A673 (cell line): ENCODE measurements around the gene NUDT5.

ENCODE experiments used
- CTCF ChIP-seq: fragments of 300-800, 200-600 bp; sonication (generic); conservative IDR thresholded peaks from 2 replicates; pipeline ENCODE4 v1.5.1; 2017; ENCODE audit warnings: low read depth, mild to moderate bottlenecking, antibody characterized with exemption, low read length, moderate library complexity, mixed read lengths
- EZH2 ChIP-seq: fragments of 200-600 bp; sonication (generic); IDR thresholded peaks from 2 replicates; pipeline ENCODE4 v1.6.1; 2017; ENCODE audit warnings: borderline replicate concordance, low read depth, mild to moderate bottlenecking, mixed read lengths, antibody characterized with exemption, low read length; ENCODE audit not compliant: poor library complexity, severe bottlenecking

GRCh38 chr10:12198156-12198555 is 2.5 kb upstream of the NUDT5 start:
- no peak for TF ChIP-seq EZH2
- TF ChIP-seq CTCF = no peak
